Pancreas (tissue), 10 donors: ENCODE data around the gene DHX38. TPM values are rescaled to one million over a fixed set of nuclear protein-coding genes. Genes with fewer than 3 reads are reported as not detected.

Experiments
- ATAC-seq, 4 donors: fragments of 200-7000 bp; cut with Tn5 transposase; one replicate each; pipeline versions ENCODE4 v1.8.0 to v1.9.1; 2020; ENCODE audit warnings: mild to moderate bottlenecking in 4 of 4, moderate library complexity in 4 of 4
- DNase-seq, 6 donors: peaks; one replicate each; pipeline ENCODE4 v3.0.0-alpha.2; 2020
- FAIRE-seq: peaks from 2 replicates; lab custom pipeline; 2012; peaks lifted over from hg19 to GRCh38; lab: Jason Lieb, UNC
- H3K27ac ChIP-seq, 4 donors: fragments of 200-600 bp; sonication (generic); 1 replicate in 3 of 4; 2 replicates in 1 of 4; pipeline versions ENCODE4 v1.5.0 to v1.8.0; 2020
- H3K27me3 ChIP-seq, 4 donors: fragments of 200-600 bp; one replicate each; pipeline ENCODE4 v1.8.0; 2021
- H3K36me3 ChIP-seq, 3 donors: fragments of 200-600 bp; sonication (generic) in 1 of 3; one replicate each; pipeline versions ENCODE4 v1.5.0 to v1.8.0; 2020 to 2021
- H3K4me1 ChIP-seq, 3 donors: fragments of 200-600 bp; one replicate each; pipeline ENCODE4 v1.8.0; 2021
- H3K4me3 ChIP-seq, 4 donors: fragments of 200-600 bp; sonication (generic) in 2 of 4; one replicate each; pipeline versions ENCODE4 v1.5.0 to v1.8.0; 2020 to 2021
- H3K9me3 ChIP-seq, 4 donors: fragments of 200-600 bp; one replicate each; pipeline ENCODE4 v1.8.0; 2021
- CTCF ChIP-seq, 4 donors: fragments of 200-600 bp; sonication (generic) in 3 of 4; IDR thresholded peaks; one replicate each; pipeline versions ENCODE4 v1.5.0 to v1.8.0; 2021; ENCODE audit warnings: antibody characterized with exemption in 4 of 4
- WGBS, 2 donors: extraction: QIAGEN DNeasy Blood & Tissue Kit; methylation state at CpG; one replicate each; pipeline ENCODE4 v1.1.7; 2013; 5-methylcytosine and 5-hydroxymethylcytosine counted together
- intact Hi-C, 3 donors: fragments of 100-400 bp; cut with DNase I; formaldehyde crosslinking; loops; one replicate each; pipeline versions ENCODE4 v1.11.1 to v1.14.2; 2022
- polyA plus RNA-seq, 2 donors: library from polyadenylated mRNA; stranded (reverse); fragments of 200-250 nt; gene quantifications; one replicate each; pipeline ENCODE4 v1.2.3, GENCODE V29; 2013
- total RNA-seq, 6 donors: library from RNA; stranded (reverse); fragmentation: NEBNext Ultra II Directional in 4 of 6; extraction: Animal tissue kit (Norgen Biotek cat#: 25700) in 4 of 6; gene quantifications; one replicate each; pipeline versions ENCODE4 v1.2.1 to v1.2.4, GENCODE V29; 2021 to 2023
- donor health status: healthy with polysubstance abuse.
- donor health status: DM: no; HTN: no; CAD: no; lungs with moderate emphysema.
- donor health status: DM: no; HTN: no; CAD: no.
- donor health status: control.
- donor health status: control.
- donor health status: Bipolar disorder and iron deficiency.
- donor health status: DM: yes; HTN: yes; CAD: no.
- donor health status: DM: no; HTN: no; CAD: no.
- donor health status: DM: no; HTN: no; CAD: no.
- donor health status: DM: yes; HTN: yes; CAD: no.

Gene DHX38
- total and polyA plus RNA-seq, 8 donors: 16.3 to 68.2 (median 24.3) TPM

- H3K27me3 ChIP-seq: no peaks in the 10 kb centered on the region
- no peak for ATAC-seq
- no peak for TF ChIP-seq CTCF (IDR thresholded peaks at IDR 0.05)
These were observed 33.2 kb upstream of the DHX38 start for GRCh38 chr16:72060405-72060804.

GRCh38 chr16:72061564-72061963, 32.1 kb upstream of the DHX38 start:
- intact Hi-C loops: no loop called here
- WGBS, 2 donors: 91 to 100% methylated on average over 1 of the region's 1 CpG
- no peaks in the 10 kb centered on the region for H3K9me3 ChIP-seq
- no peak for ATAC-seq
- H3K4me3 ChIP-seq: no peak overlapping the region
- H3K27ac ChIP-seq: no peak overlapping the region
- no peaks in the 10 kb centered on the region for H3K36me3 ChIP-seq
- TF ChIP-seq CTCF (IDR thresholded peaks at IDR 0.05): no peak
- no peaks in the 10 kb centered on the region for H3K4me1 ChIP-seq
- no peak for DNase-seq
- no peaks in the 10 kb centered on the region for H3K27me3 ChIP-seq
- no peak for FAIRE-seq

More at GRCh38 chr16:72060405-72060804, 33.2 kb upstream of the DHX38 start:
- intact Hi-C loops: no loop called here
- no peak for FAIRE-seq
- H3K4me1 ChIP-seq: no peaks in the 10 kb centered on the region
- H3K9me3 ChIP-seq: no peaks in the 10 kb centered on the region
- DNase-seq: no peak
- H3K36me3 ChIP-seq: no peaks in the 10 kb centered on the region
- H3K27ac ChIP-seq: no peak overlapping the region
- no peak overlapping the region for H3K4me3 ChIP-seq
- 88 to 93% methylated on average over 9 of the region's 9 CpGs for WGBS, 2 donors

- H3K4me3 ChIP-seq: no peak overlapping the region
- no peaks in the 10 kb centered on the region for H3K4me1 ChIP-seq
- no peak overlapping the region for H3K27ac ChIP-seq
- ATAC-seq (no peak), FAIRE-seq (no peak), DNase-seq (no peak)
- no peaks in the 10 kb centered on the region for H3K36me3 ChIP-seq
- WGBS, 2 donors: 82 to 86% methylated on average over 10 of the region's 10 CpGs
- TF ChIP-seq CTCF (IDR thresholded peaks at IDR 0.05): no peak
- H3K27me3 ChIP-seq: no peaks in the 10 kb centered on the region
- intact Hi-C loops: no loop called here
- no peaks in the 10 kb centered on the region for H3K9me3 ChIP-seq
These were observed 29.2 kb upstream of the DHX38 start for GRCh38 chr16:72064361-72064894.

GRCh38 chr16:72066747-72067146, 26.9 kb upstream of the DHX38 start:
- intact Hi-C loops: no loop called here
- TF ChIP-seq CTCF (IDR thresholded peaks at IDR 0.05): peak; percentile 16 to 49 (median 24)
- WGBS, 2 donors: 0 to 2% methylated on average over 1 of the region's 1 CpG
- no peak overlapping the region for H3K27ac ChIP-seq
- no peaks in the 10 kb centered on the region for H3K4me1 ChIP-seq
- no peaks in the 10 kb centered on the region for H3K9me3 ChIP-seq
- peak in 3 of 4 donors; percentile 69 to 83 (median 77) for ATAC-seq
- no peak overlapping the region for H3K4me3 ChIP-seq
- H3K27me3 ChIP-seq: no peaks in the 10 kb centered on the region
- DNase-seq: peak in 1 of 6 donors; percentile 17
- H3K36me3 ChIP-seq: no peaks in the 10 kb centered on the region
- FAIRE-seq: no peak

GRCh38 chr16:72068930-72069329, 24.7 kb upstream of the DHX38 start:
- no peaks in the 10 kb centered on the region for H3K27me3 ChIP-seq
- peaks cover 0 to 6% (median 6%) of the 10 kb centered on the region in 3 donors for H3K4me1 ChIP-seq
- FAIRE-seq: no peak
- intact Hi-C loops: no loop called here
- ATAC-seq: no peak
- H3K4me3 ChIP-seq: no peak overlapping the region
- no peak for DNase-seq
- no peak overlapping the region for H3K27ac ChIP-seq
- no peaks in the 10 kb centered on the region for H3K36me3 ChIP-seq
- 57 to 62% methylated on average over 4 of the region's 4 CpGs for WGBS, 2 donors
- no peaks in the 10 kb centered on the region for H3K9me3 ChIP-seq
- TF ChIP-seq CTCF (IDR thresholded peaks at IDR 0.05): no peak
